Stimulated activated naive CD8-positive, alpha-beta T cell treated with anti-CD3 and anti-CD28 coated beads, Interleukin-15, Interleukin-2, amounts not matched to agents 100 ng/mL and 50 ng/mL, for 24 hours (primary cell): ENCODE results near the gene FAM110D.

Experiments
- H3K27ac Mint-ChIP-seq: one replicate; pipeline ENCODE4 v1.8.0; 2021; ENCODE audit warnings: mild to moderate bottlenecking, mixed read lengths
- H3K27me3 Mint-ChIP-seq: one replicate; pipeline ENCODE4 v1.8.0; 2021; ENCODE audit warnings: mixed read lengths
- H3K36me3 Mint-ChIP-seq: one replicate; pipeline ENCODE4 v1.8.0; 2021; ENCODE audit warnings: low read depth, mixed read lengths
- H3K4me1 Mint-ChIP-seq: one replicate; pipeline ENCODE4 v1.8.0; 2021; ENCODE audit warnings: low read depth, mixed read lengths
- H3K4me3 Mint-ChIP-seq: one replicate; pipeline ENCODE4 v1.8.0; 2021; ENCODE audit warnings: mild to moderate bottlenecking, mixed read lengths
- H3K9me3 Mint-ChIP-seq: one replicate; pipeline ENCODE4 v1.8.0; 2021; ENCODE audit warnings: mixed read lengths

The FAM110D gene

DNA sequence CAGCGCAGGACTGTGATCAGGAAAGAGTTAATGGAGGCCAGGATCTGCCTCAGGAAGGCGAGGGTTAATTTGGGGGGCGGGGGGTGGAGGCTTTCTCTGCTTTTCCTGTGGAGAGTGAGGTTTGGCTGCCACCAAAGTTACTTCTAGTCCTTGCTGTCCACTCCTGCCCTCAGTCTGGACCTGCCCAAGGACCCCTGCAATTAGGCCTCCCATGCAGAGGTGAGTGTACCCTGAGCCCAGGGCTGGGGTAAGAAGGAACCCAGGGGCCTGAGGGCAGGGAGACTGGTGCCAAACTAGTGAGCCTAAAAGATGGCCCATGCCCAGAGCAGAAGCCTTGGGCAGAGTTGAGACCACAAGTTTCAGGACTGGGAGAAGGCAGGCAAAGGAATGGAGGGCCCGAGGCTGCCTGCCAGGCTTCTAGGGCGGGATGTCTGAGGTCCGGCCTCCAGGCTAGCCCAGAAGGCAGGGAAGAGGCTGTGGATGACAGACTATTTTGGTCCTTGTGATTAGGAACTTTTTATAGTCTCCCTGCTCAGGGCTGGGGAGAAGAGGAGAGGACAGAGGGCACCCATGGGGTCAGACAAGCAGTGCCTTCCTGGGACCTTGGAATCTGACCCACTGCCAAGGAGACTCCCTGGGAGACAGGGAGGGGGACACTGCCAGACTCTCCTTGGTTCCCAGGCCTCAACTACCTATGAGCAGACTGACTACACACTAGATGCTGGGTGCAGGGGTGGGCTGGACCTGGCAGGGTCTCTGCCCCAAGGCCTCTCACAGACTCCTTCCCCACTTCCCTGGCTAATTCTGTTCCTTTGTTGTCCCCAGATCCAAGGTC, at the start of gene FAM110D:
Gene FAM110D, plus strand, starts transcription at position 172 of the 835 bp plus-strand sequence. CDS start 2,213 bp downstream, outside the sequence.
- Mint-ChIP-seq H3K9me3 (no peaks in the 10 kb centered on the region), H3K36me3 (no peaks in the 10 kb centered on the region), H3K4me3 (no peak within 1 kb of the TSS), H3K4me1 (peaks cover 6% of the 10 kb centered on the region), H3K27ac (no peak within 1 kb of the TSS), H3K27me3 (peaks cover 44% of the 10 kb centered on the region)

DNA sequence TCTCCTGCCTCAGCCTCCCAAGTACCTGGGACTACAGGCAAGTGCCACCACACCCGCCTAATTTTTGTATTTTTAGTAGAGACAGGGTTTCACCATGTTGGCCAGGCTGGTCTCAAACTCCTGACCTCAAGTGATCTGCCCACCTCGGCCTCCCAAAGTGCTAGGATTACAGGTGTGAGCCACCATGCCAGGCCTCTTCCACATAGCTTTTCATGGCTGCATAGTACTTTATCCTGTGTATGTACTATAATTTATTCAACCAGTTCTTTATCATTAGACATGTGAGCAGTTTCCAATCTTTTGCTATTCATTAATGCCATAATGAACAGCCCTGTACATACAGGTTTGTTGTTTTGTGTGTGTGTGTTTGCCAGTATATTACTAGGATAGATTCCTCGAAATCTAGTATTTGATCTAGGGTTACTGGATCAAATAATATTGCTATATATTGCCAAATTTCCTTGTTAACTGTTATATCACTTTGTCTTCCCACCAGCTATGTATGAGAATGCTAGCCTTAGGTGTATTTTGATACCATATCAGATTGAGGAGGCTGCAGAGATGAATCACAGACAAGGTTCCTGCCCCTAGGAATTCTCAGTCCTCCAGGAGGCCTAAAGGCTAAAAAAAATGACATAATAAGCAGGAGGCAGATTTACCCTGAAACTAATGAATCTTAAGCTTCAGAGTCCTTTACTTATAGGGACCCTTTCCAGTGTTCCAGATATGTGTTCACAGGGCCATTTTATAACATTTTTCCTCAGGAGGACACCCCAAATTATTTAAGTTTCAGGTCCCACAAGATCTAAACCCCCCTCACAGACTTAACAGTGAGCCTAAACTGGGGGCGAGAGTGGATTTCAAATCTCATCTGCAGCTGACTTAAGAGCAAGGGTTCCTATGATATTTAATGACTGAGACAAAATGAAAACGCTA, 49.4 kb upstream of the FAM110D start:
- peak overlapping the region; percentile 97 for H3K4me3 Mint-ChIP-seq
- H3K4me1 Mint-ChIP-seq: peaks cover 27% of the 10 kb centered on the region
- peaks cover 5% of the 10 kb centered on the region for H3K36me3 Mint-ChIP-seq
- no peak overlapping the region for H3K27ac Mint-ChIP-seq
- no peaks in the 10 kb centered on the region for H3K9me3 Mint-ChIP-seq
- H3K27me3 Mint-ChIP-seq: no peaks in the 10 kb centered on the region

DNA sequence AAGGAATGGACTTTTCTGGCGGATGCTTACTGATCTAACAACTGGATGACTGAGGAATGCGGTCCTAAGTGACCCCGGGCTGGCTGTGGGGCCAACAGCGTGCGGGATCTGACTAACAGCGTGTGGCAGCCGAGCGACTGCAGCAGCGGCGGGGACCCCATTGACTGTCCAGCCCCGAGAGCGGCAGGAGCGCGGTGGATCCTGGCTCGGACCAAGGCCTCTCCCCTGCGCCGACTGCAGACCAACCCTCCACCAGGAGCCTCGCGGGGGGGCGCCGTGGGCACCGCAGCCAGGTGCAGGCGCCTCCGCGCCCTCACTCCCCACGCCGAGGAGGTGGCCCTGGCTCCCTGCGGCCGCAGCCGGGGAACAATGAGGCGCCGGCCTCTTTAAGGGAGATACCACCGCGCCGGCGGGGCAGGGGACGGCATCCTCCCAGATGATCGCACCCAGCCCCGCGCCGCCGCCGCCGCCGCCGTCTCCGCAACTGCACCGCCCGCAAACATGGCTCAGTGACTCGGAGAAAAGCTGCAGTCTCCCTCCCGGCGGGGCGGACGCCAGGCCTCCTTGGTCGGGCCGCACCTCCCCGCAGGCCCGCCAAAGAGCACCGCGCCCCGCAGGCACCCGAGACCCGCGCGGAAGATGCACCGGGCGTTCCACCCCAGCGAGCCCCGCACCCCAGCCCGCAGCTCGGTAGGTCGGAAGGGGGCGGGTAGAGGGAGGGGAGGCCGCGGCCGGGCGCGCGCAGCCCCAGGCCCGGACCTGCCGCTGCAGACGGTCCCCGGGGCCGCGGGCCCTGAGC, 47.9 kb upstream of the FAM110D start:
- Mint-ChIP-seq H3K36me3 (peaks cover 12% of the 10 kb centered on the region), H3K9me3 (no peaks in the 10 kb centered on the region), H3K4me1 (peaks cover 29% of the 10 kb centered on the region), H3K4me3 (peak overlapping the region; percentile 97), H3K27ac (peak overlapping the region; percentile 62), H3K27me3 (no peaks in the 10 kb centered on the region)

DNA sequence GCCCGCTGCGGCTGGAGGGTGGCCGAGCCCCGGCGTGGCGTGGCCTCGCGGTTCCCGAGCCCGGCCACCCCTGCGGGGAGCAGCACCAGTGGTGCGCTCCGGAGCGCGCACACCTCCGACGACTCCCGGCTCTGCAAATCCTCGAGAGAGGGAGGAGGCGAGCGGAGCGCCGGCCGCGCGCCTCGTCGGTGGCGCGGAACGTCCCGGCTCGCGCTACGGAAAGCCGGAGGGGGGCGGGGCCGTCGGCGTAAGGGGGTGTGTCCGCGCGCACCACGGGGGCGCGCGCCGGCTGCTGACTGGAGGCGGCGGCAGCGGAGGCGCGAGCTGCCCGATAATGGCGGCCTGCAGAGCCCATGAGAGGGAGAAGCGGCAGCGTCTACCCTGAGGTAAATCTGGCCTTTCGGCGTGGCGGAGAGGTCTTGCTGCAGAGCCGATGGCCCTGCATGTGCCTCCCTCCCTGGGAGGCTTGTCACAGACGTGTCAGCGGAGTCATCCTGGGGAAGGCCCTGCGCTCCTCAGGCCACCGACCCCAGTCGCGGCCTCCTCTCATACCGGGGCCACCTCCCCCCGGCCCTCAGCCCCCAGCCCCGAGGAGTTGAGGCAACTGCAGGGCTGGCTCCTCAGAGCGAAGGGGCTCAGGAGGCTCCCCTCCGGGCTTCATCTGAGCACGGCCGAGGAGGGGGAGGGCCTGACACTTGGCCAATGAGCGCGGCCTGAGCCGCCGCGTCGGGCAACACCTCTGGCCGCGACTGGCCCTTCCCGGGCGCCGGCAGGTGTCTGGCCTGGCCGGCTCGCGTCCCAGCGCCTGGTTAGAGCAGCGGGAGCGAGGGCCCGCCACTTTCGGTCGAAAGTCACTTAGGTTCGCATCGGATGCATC, 47.1 kb upstream of the FAM110D start, which contains the start of gene PDIK1L:
Gene PDIK1L, plus strand, starts transcription at position 295 of the 877 bp plus-strand sequence. CDS start 2,485 bp downstream, outside the sequence.
- H3K27me3 Mint-ChIP-seq: no peaks in the 10 kb centered on the region
- peaks cover 12% of the 10 kb centered on the region for H3K36me3 Mint-ChIP-seq

DNA sequence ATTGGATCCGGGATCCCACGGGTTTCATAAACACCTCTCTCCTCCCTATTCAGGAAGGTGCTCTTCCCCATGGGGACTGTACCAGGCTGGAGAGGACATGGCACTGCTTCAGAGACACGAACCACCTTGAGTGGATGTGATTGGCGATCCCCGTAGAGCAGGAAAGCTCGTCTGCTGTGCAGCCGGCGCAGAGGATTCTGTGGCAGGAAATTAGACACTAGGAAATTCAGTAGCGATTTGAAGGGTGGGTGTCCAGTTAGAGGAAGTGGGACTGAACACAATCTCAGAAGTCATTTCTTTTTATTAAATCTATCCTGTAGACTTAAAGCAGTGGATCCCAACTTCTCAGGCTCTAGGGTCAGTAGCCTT, 46.5 kb upstream of the FAM110D start:
- peak overlapping the region; percentile 97 for H3K4me3 Mint-ChIP-seq
- H3K27me3 Mint-ChIP-seq: no peaks in the 10 kb centered on the region
- peak overlapping the region; percentile 90 for H3K27ac Mint-ChIP-seq

More for the DNA sequence above, 47.1 kb upstream of the FAM110D start, which contains the start of gene PDIK1L:
- Mint-ChIP-seq H3K4me1 (peaks cover 29% of the 10 kb centered on the region), H3K4me3 (peak within 1 kb of the TSS; percentile 97), H3K9me3 (no peaks in the 10 kb centered on the region), H3K27ac (peak within 1 kb of the TSS; percentile 93)

DNA sequence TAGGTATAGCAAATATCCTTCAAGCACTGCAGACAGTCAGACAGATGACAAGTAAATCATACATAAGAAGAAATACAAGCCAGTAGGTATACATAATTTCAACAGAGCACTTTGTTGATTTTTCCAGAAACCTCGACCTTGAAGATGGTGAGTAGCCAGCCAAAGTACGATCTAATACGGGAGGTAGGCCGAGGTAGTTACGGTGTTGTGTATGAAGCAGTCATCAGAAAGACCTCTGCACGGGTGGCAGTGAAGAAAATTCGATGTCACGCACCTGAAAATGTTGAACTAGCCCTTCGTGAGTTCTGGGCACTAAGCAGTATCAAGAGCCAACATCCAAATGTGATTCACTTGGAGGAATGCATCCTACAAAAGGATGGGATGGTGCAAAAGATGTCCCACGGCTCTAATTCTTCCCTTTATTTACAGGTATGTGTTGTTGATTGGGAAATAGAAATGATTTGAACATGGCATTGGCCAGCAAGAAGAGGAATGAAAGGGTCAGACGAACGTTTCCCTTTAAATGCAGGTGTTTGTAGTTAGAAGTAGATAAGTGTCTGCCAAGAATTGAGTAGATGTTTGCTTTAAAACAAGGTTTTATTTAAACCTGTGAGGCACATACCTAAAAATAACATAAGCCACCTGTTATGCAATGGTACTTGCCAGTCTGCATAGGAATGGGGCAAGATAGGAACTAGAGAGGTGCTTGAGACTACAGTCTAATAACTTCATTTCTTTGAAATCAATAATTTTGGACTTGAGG, 44.5 kb upstream of the FAM110D start:
- peaks cover 34% of the 10 kb centered on the region for H3K4me1 Mint-ChIP-seq
- peaks cover 26% of the 10 kb centered on the region for H3K36me3 Mint-ChIP-seq
- no peak overlapping the region for H3K27ac Mint-ChIP-seq
- H3K4me3 Mint-ChIP-seq: no peak overlapping the region
- H3K9me3 Mint-ChIP-seq: no peaks in the 10 kb centered on the region
- H3K27me3 Mint-ChIP-seq: no peaks in the 10 kb centered on the region

More for the DNA sequence above, 46.5 kb upstream of the FAM110D start:
- Mint-ChIP-seq H3K4me1 (peaks cover 29% of the 10 kb centered on the region), H3K9me3 (no peaks in the 10 kb centered on the region), H3K36me3 (peaks cover 12% of the 10 kb centered on the region)

DNA sequence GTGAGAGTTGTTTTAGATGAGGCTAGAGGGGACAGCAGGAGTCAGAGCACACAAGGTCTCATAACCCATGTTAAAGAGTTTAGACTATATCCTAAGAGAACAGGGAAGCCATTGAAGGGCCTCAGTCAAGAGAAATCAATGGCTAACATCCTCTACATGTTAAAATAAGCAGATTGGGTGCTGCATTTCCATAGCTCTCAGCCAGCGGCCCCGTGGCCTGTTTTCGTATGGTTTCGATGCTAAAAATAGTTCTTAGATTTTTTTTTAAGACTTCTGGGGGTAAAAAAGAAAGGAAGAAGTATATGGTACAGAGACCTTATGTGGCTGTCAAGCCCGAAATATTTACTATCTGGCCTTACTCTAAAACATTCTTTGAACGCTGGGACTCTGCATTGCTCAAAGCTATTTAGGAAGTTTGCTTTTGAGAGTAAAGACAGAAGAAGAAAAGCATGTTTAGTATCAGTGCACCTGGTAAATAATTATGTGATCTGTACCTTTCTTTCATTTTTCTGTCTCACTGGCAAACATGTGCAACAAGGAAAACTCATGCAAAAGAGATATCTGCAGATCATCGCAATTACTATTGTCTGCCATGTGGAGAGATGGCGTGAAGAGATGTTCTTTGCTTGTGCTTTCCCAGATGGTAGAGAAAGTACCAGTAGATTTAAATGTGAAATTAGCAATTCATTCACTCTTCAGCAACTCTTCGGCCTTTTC, 38.8 kb upstream of the FAM110D start:
- H3K27me3 Mint-ChIP-seq: no peaks in the 10 kb centered on the region
- H3K4me3 Mint-ChIP-seq: no peak overlapping the region
- peak overlapping the region; percentile 58 for H3K27ac Mint-ChIP-seq
- H3K9me3 Mint-ChIP-seq: no peaks in the 10 kb centered on the region
- H3K4me1 Mint-ChIP-seq: peaks cover 51% of the 10 kb centered on the region
- peaks cover 47% of the 10 kb centered on the region for H3K36me3 Mint-ChIP-seq

DNA sequence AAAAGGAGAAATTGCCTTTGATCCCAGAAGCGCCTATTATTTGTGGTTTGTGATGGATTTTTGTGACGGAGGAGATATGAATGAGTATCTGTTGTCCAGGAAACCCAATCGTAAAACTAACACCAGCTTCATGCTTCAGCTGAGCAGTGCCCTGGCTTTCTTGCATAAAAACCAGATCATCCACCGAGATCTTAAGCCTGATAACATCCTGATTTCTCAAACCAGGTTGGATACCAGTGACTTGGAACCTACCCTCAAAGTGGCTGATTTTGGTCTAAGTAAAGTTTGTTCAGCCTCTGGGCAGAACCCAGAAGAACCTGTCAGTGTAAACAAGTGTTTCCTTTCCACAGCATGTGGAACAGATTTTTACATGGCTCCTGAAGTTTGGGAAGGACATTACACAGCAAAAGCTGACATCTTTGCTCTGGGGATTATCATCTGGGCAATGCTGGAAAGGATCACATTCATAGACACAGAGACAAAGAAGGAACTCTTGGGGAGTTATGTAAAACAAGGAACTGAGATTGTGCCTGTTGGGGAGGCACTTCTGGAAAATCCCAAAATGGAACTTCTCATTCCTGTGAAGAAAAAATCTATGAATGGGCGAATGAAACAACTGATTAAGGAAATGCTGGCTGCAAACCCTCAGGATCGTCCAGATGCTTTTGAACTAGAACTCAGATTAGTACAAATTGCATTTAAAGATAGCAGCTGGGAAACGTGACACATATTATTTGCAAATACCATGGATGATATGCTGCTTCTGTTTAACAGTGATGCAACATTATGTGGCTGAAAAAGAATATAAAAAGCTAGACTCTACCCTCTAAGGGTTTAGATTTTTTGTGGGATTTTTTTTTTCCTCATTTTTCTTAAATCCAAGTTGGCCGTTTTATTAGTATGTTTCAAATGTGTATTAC, 36.8 kb upstream of the FAM110D start:
- peaks cover 46% of the 10 kb centered on the region for H3K36me3 Mint-ChIP-seq
- H3K4me1 Mint-ChIP-seq: peaks cover 68% of the 10 kb centered on the region
- H3K4me3 Mint-ChIP-seq: no peak overlapping the region
- H3K9me3 Mint-ChIP-seq: no peaks in the 10 kb centered on the region
- H3K27me3 Mint-ChIP-seq: no peaks in the 10 kb centered on the region
- H3K27ac Mint-ChIP-seq: peak overlapping the region; percentile 38

DNA sequence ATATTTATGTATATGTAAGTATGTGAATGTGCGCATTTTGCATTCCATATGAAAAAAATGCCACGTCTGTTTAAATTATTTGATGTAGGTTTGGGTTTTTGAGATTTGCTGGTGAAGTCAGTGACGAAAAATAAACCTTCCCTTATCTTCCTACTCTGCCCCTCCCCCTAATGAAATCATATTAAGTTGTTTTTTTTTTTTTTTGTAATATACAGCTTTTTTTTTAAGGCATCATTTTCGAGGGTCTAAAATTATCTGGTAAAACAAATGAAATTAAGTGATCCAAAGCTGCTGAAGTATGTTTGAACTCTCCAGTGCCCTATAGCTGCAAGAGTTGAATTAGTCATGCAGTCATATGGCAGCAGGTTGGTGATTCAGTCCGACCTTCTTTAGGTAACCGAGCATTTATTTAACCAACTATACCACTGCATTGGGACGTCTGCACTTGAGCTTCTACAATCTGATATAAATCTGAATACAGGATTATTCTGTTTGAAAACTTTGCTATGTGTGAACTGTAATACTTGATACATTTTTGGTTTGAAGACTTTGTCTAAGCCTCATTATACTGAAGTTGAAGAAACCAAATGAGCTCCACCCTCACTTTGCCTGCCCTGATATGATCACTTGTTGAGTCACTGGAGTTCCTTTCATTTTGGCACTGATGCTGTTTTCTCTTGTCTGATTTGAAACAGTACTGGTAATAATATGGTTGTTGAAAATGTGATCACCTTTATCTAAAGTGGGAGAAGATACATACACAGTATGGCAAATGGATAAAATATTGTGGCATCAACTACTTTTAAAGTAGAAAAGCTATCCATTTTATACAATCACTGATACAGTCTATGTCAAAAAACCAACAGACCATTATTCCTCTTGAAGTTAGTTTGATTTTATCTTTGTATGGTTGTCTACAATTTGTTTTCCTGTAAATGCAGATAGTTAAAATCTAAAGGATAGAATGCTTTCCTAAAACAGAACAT, 35.6 kb upstream of the FAM110D start:
- peaks cover 42% of the 10 kb centered on the region for H3K36me3 Mint-ChIP-seq
- H3K27me3 Mint-ChIP-seq: no peaks in the 10 kb centered on the region
- H3K4me1 Mint-ChIP-seq: peaks cover 80% of the 10 kb centered on the region
- H3K27ac Mint-ChIP-seq: peak overlapping the region; percentile 13
- no peaks in the 10 kb centered on the region for H3K9me3 Mint-ChIP-seq
- peak overlapping the region; percentile 3 for H3K4me3 Mint-ChIP-seq

DNA sequence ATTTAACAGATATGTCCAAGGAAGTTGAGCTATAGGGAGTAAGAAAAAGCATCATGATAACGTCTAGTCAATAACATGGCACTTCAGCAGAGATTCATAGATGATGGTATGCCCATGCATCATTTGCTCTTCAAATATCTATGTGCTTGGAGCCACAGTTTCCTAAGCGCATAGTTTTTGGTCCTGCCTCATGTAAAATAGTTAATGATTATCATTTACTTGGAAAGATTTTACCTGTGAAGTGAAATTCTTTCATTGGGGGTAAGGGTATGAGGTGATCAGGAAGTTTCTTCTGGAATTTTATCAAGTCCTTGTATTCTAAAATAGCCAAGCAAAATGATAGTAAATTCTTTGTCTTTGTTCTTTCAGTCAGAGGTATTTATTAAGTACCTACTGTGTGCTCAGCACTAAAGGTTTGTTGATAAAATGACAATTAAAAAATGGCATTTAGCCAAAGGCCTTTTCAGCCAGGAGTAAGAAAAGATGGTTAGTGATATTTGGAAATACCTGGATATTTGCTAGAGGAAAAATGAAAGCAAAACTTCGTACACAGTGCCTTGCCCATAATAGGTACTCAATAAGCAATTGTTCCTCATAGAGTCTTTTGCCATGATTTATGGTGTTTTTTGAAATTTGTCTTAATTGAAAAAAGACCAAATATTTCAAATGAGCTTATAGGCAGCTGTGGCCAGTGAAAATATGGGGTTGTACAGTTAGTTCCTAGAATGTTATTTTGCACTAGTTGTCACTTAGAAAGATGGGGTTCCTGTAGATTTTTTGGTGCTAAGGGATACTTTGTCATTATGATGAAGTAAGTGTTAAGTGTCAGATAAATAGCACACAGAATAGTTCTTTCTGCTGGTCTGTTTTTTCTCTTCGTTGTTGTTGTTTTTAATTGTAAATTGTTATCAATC, 34.2 kb upstream of the FAM110D start:
- Mint-ChIP-seq H3K4me1 (peaks cover 72% of the 10 kb centered on the region), H3K4me3 (no peak overlapping the region), H3K27me3 (no peaks in the 10 kb centered on the region), H3K27ac (no peak overlapping the region), H3K9me3 (no peaks in the 10 kb centered on the region), H3K36me3 (peaks cover 31% of the 10 kb centered on the region)
